C4-2B (cell line): Measurements from ENCODE around the gene EXOC3L4.
A peak's percentile ranks its signal among the peaks of the same experiment; 100 is the strongest.
"Not testable (repeated sequence)": the region's sequence is repeated elsewhere in the genome, so short reads cannot be mapped to it uniquely, and the experiment has no call there.

Experiments
- H3K27ac ChIP-seq: fragments of 450-650 bp; 2 replicates; pipeline ENCODE4 v1.5.1; 2017
- ZFX ChIP-seq: fragments of 450-650 bp; IDR thresholded peaks from 2 replicates; pipeline ENCODE4 v1.6.1; 2017
- TF ChIP-seq, protein P1 (sequence below): fragments of 450-650 bp; conservative IDR thresholded peaks from 2 replicates; pipeline ENCODE4 v1.5.1; 2017; ENCODE audit warnings: mild to moderate bottlenecking

The EXOC3L4 gene

DNA sequence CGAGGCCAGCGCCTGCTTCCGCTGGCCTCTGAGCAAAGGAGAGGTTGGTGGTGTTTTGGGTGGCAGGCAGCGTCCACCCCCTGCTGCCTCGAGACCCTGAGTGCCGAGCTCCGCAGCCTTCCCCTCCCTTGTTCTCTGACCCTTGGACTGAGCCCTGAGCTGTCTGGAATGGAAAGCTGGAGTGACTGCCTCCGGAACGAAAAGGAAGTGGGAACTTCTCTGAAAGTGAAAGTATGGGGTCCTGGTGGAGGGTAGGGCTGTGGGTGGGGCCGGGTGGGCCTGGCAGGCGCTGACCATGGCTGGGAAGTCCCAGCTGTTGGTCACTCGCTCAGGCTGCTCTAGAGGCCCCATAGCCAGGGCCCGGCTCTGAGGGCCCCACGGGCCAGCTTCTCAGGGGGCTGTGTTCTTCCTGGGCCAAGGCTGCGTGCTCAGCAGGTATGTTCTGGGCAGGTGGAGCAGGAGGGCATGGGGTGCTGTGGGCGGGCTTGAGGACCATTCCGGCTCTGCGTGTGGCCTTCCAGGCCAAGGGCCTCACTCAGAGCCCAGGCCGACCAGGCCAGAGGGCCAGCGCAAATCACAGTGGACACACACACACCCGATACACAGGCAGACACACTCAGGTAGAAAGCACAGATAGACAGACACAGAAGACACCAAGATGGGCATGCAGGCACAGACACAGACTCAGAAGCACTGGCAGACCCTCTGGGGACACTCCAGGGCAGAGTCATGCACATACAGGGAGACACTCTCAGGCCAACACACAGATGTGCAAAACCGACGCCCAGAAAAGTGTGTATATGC lies at the start of gene EXOC3L4:
Gene EXOC3L4, plus strand, starts transcription at position 320 of the 804 bp plus-strand sequence. CDS start 5,495 bp downstream, outside the sequence.
- TF ChIP-seq, protein P1, sequence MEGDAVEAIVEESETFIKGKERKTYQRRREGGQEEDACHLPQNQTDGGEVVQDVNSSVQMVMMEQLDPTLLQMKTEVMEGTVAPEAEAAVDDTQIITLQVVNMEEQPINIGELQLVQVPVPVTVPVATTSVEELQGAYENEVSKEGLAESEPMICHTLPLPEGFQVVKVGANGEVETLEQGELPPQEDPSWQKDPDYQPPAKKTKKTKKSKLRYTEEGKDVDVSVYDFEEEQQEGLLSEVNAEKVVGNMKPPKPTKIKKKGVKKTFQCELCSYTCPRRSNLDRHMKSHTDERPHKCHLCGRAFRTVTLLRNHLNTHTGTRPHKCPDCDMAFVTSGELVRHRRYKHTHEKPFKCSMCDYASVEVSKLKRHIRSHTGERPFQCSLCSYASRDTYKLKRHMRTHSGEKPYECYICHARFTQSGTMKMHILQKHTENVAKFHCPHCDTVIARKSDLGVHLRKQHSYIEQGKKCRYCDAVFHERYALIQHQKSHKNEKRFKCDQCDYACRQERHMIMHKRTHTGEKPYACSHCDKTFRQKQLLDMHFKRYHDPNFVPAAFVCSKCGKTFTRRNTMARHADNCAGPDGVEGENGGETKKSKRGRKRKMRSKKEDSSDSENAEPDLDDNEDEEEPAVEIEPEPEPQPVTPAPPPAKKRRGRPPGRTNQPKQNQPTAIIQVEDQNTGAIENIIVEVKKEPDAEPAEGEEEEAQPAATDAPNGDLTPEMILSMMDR, result no peak
- no peak for TF ChIP-seq ZFX

DNA sequence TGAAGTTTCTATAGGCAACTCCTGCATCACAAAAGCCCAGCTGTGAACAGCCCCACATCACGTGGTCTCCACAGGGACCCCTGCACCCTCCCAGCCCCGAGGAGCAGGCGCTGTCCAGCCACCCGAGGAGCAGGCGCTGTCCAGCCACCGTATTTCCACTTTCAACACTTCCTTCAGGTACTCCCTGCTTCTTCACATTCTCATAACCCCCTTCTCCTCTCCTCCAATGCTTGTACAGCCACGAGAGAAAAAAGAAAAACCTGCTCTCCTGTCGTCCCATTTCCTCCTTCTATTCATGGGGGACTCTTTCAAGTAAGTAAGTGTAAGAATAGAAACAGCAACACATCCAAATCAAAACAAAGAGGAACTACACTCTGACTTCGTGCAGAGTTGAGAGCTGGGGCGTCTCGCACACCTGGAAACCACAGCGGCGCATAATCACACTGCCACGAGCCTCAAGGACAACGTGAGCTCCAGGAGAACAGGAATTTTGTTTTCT lies 49.1 kb upstream of the EXOC3L4 start:
- TF ChIP-seq ZFX, result no peak
- TF ChIP-seq, protein P1, result no peak
- H3K27ac ChIP-seq, result no peak overlapping the region

More for the DNA sequence above, at the start of gene EXOC3L4:
- peak within 1 kb of the TSS; percentile 41 for H3K27ac ChIP-seq

DNA sequence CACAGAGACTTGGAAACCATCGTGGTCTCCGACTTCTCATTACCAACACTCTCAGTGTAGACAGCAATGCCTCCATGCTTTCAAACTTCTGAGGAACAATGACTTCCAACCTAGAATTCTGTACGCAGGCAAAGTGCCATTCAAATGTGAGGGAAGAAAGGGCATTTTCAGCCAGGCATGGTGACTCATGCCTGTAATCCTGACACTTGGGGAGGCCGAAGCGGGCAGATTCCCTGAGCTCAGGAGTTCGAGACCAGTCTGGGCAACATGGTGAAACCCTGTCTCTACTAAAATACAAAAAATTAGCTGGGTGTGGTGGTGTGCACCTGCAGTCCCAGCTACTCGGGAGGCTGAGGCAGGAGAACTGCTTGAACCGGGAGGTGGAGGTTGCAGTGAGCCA lies 47.1 kb upstream of the EXOC3L4 start:
- H3K27ac ChIP-seq, result not testable (repeated sequence)

DNA sequence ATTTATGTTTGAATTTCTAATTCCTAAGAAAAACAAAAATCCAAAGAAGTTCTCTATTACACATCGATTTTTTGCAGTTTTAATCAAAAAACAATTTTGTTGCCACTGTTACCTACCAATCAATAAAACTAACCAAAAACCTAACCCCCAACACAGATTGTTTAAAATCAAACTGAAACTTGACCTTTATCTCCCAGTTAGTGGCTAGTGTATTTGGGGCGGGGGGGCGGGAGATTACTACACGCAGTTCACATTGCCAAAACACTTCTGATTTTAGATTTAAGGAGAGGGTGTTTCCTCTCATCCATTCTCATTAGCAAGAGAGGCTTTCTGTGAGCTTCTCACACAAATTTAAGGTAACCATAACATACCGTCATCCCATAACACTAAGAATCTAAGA lies 43.6 kb upstream of the EXOC3L4 start:
- no peak for TF ChIP-seq ZFX
- TF ChIP-seq, protein P1, result no peak
- no peak overlapping the region for H3K27ac ChIP-seq

DNA sequence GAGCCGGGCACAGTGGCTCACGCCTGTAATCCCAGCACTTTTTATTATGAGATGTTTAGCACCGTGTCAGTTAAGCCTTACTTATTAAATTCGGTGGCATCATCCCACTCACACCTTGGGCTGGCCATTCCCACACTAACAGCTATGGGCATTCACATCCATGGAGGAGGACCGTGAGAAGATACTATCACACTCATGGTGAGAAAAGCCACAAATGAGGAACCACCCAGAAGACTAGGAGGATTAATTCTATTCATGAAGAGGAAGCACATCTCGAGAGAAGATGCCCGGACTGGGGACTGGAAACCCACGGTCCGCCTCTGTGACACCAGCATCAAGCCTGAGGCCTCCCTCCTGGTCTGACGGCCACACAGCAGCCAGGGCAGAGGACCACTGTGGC lies 42.1 kb upstream of the EXOC3L4 start:
- TF ChIP-seq, protein P1, result no peak
- TF ChIP-seq ZFX, result no peak
- no peak overlapping the region for H3K27ac ChIP-seq

DNA sequence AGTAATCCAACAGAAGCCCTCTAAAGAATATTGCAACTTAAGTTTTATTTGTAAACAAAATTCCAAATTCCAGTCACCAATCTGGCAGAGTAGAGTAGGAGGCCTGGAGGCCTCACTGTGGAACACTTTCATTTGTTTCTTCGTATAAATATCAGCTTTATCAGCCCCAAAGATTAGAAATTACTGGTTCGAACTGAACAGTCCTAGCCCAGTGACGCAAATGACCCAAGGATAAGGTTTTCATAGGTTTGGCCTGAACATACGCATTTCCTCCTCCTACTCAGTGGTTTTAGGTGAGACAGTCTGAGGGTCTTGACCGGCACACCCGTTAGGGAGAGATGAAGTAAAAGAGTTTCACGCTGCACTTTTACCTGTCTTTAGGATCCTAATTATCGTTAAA lies 38.8 kb upstream of the EXOC3L4 start:
- no peak overlapping the region for H3K27ac ChIP-seq
- no peak for TF ChIP-seq ZFX
- TF ChIP-seq, protein P1, result no peak

DNA sequence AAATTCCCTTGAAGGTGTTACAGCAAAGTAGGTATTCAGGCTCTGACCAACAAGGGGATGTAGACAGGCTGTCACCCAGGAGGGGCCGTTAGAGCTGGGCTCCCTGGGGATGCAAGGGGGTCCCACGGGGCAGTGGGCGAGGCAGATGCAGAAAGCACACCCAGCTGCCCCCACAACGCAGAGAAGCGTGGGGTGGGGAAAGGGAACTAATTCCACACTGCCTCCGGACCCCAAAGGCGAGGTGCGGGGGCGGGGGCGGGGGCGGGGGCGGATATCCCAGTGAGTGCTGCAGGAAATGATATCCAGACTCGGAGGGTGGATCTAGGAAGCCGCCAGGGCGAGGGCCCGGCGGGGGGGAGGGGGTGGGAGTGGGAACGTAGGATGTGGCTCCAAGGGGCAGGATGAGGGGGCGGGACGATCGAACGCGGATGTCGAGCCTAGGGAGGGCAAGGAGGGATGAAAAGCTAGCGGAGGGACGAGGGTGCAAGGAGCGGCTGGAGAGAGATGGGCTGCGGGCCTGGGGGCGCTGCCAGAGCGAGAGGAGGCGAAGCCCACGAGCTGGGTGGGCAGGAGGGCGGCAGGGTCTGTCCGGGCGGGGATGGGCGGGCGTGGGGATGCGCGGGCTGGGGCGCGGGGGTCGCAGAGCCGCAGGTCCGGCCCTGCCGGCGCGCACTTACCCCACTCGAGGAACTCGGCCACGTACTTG lies 38.0 kb upstream of the EXOC3L4 start:
- no peak for TF ChIP-seq ZFX
- TF ChIP-seq, protein P1, result no peak
- H3K27ac ChIP-seq, result peak overlapping the region; percentile 87
